Measurements from ENCODE around the gene TMEM163. TPM values are rescaled to one million over a fixed set of nuclear protein-coding genes. Genes with fewer than 3 reads are reported as not detected.

The TMEM163 gene
- total and polyA plus RNA-seq, 4 donors = 5.8 to 46.9 (median 29.8) TPM

DNA sequence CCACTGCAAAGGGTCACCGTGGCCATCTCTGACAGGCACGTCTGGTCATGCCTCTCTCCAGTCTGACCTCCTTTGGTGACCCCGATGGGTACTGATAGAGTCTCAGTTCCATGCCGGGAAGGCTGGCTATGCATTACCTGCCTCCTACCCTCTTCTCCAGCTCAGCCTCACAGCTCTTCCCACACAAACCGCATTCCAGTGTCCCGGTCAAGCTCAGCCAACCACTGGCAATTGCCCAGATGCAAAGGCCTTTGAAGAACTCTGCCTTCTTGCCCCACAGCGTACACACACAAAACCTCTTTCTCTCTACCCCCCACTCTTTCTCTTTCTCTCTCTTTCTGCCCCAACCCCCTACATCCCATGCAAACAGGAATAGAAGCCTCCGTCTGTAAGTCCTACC lies 37.6 kb downstream of the TMEM163 start:
- H3K9me3 ChIP-seq (ENCODE audit: control insufficient read depth in 4 of 4, insufficient read depth in 3 of 4, low read length in 3 of 4) = peaks cover 0 to 3% (median 0%) of the 10 kb centered on the region in 4 donors
- peaks cover 0 to 12% (median 0%) of the 10 kb centered on the region in 5 donors for H3K4me1 ChIP-seq (ENCODE audit: control insufficient read depth in 5 of 5, insufficient read depth in 5 of 5, low read length in 5 of 5)
- ATAC-seq (ENCODE audit: insufficient read depth, low FRiP score) (no peak), DNase-seq (no peak)
- H3K27me3 ChIP-seq (ENCODE audit: control insufficient read depth in 3 of 3, insufficient read depth in 3 of 3, low read length in 2 of 3) = no peaks in the 10 kb centered on the region
- TF ChIP-seq, protein P1, sequence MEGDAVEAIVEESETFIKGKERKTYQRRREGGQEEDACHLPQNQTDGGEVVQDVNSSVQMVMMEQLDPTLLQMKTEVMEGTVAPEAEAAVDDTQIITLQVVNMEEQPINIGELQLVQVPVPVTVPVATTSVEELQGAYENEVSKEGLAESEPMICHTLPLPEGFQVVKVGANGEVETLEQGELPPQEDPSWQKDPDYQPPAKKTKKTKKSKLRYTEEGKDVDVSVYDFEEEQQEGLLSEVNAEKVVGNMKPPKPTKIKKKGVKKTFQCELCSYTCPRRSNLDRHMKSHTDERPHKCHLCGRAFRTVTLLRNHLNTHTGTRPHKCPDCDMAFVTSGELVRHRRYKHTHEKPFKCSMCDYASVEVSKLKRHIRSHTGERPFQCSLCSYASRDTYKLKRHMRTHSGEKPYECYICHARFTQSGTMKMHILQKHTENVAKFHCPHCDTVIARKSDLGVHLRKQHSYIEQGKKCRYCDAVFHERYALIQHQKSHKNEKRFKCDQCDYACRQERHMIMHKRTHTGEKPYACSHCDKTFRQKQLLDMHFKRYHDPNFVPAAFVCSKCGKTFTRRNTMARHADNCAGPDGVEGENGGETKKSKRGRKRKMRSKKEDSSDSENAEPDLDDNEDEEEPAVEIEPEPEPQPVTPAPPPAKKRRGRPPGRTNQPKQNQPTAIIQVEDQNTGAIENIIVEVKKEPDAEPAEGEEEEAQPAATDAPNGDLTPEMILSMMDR (IDR thresholded peaks at IDR 0.05; ENCODE audit: control extremely low read depth, extremely low read depth) = no peak
- no peak overlapping the region for H3K4me3 ChIP-seq
- 76 to 87% methylated on average over 8 of the region's 8 CpGs for WGBS, 2 donors
- no peak overlapping the region for H3K9ac ChIP-seq (ENCODE audit: insufficient read depth in 1 of 2, low read length in 2 of 2)
- H3K27ac ChIP-seq (ENCODE audit: low read depth in 1 of 2, low read length in 1 of 2) = no peak overlapping the region
- H3K36me3 ChIP-seq (ENCODE audit: control insufficient read depth in 4 of 4, insufficient read depth in 4 of 4, low read length in 4 of 4) = no peaks in the 10 kb centered on the region

DNA sequence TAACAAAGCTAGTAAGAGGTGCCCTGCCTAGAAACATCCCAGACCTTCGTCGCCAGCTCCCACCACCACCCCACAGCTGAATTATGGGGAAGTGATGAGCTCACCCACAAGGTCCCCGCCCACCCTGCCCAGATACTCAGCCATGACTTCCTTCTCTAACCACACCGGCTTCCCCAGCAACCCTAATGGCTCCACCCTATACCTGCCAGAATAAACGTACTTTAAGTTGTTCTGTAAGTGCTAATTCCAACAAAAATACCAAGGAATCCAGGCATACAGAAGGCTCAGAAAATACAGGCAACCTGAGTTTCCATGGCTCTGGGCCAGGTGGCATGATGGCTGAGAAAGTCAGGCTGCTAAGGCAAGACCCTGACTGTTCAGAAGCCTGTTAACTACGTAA lies 39.1 kb downstream of the TMEM163 start:
- Histone ChIP-seq H3K27ac (ENCODE audit: low read depth in 1 of 2, low read length in 1 of 2) (no peak overlapping the region), H3K9ac (ENCODE audit: insufficient read depth in 1 of 2, low read length in 2 of 2) (no peak overlapping the region), H3K4me3 (no peak overlapping the region), H3K27me3 (ENCODE audit: control insufficient read depth in 3 of 3, insufficient read depth in 3 of 3, low read length in 2 of 3) (no peaks in the 10 kb centered on the region), H3K4me1 (ENCODE audit: control insufficient read depth in 5 of 5, insufficient read depth in 5 of 5, low read length in 5 of 5) (peaks cover 0 to 12% (median 0%) of the 10 kb centered on the region in 5 donors), H3K9me3 (ENCODE audit: control insufficient read depth in 4 of 4, insufficient read depth in 3 of 4, low read length in 3 of 4) (peaks cover 0 to 3% (median 0%) of the 10 kb centered on the region in 4 donors), H3K36me3 (ENCODE audit: control insufficient read depth in 4 of 4, insufficient read depth in 4 of 4, low read length in 4 of 4) (no peaks in the 10 kb centered on the region)
- no peak for ATAC-seq (ENCODE audit: insufficient read depth, low FRiP score)
- 22 to 52% methylated on average over 6 of the region's 6 CpGs for WGBS, 2 donors
- TF ChIP-seq, protein P1 (IDR thresholded peaks at IDR 0.05; ENCODE audit: control extremely low read depth, extremely low read depth) = no peak
- peak; percentile 36 to 67 (median 60) for DNase-seq

DNA sequence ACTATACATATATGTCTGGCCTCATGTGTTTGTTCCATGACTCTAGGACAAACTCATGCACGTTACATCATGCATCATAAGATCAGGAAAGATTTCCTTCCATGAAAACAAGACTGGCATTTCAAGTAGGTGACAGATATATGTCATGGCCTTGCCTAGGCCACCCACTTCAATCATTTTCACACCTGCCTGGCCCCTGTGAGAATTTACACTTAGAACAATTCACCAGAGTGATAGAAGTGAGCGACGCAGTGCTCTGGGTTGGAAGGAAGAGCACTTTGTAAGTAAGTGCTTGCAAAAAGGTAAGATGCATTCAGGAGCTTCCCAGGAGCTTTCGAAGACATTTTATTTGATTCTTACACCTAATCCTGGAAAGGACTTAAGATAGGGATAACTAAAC lies 39.5 kb downstream of the TMEM163 start:
- Histone ChIP-seq H3K27ac (ENCODE audit: low read depth in 1 of 2, low read length in 1 of 2) (no peak overlapping the region), H3K9ac (ENCODE audit: insufficient read depth in 1 of 2, low read length in 2 of 2) (no peak overlapping the region), H3K36me3 (ENCODE audit: control insufficient read depth in 4 of 4, insufficient read depth in 4 of 4, low read length in 4 of 4) (no peaks in the 10 kb centered on the region), H3K27me3 (ENCODE audit: control insufficient read depth in 3 of 3, insufficient read depth in 3 of 3, low read length in 2 of 3) (no peaks in the 10 kb centered on the region), H3K4me3 (no peak overlapping the region), H3K9me3 (ENCODE audit: control insufficient read depth in 4 of 4, insufficient read depth in 3 of 4, low read length in 3 of 4) (peaks cover 0 to 3% (median 0%) of the 10 kb centered on the region in 4 donors), H3K4me1 (ENCODE audit: control insufficient read depth in 5 of 5, insufficient read depth in 5 of 5, low read length in 5 of 5) (peaks cover 0 to 12% (median 0%) of the 10 kb centered on the region in 5 donors)
- no peak for ATAC-seq (ENCODE audit: insufficient read depth, low FRiP score)
- TF ChIP-seq, protein P1 (IDR thresholded peaks at IDR 0.05; ENCODE audit: control extremely low read depth, extremely low read depth) = no peak
- whole genome bisulfite sequencing, 2 donors = 91 to 94% methylated on average over 4 of the region's 4 CpGs
- no peak for DNase-seq
